AG20443 (cell line): Measurements from ENCODE around the gene COG5.

Experiments
- DNase-seq: peaks from one replicate; pipeline ENCODE4 v3.0.0; 2012; ENCODE audit warnings: low spot score, mixed read lengths

Gene COG5

GRCh38 chr7:107563775-107564552 lies at the start of gene COG5, which contains the start of gene DUS4L:
Gene COG5 (minus strand): TSS chr7:107563920. CDS start chr7:107563896, 24 bp downstream.
Gene DUS4L (plus strand): TSS chr7:107563971. CDS start chr7:107567071, 3,100 bp downstream.
- DNase-seq, result peak; percentile 93

- DNase-seq, result no peak
Measured at GRCh38 chr7:107613439-107613838, 49.7 kb upstream of the COG5 start.

GRCh38 chr7:107610323-107610722 lies 46.6 kb upstream of the COG5 start:
- no peak for DNase-seq

DNA sequence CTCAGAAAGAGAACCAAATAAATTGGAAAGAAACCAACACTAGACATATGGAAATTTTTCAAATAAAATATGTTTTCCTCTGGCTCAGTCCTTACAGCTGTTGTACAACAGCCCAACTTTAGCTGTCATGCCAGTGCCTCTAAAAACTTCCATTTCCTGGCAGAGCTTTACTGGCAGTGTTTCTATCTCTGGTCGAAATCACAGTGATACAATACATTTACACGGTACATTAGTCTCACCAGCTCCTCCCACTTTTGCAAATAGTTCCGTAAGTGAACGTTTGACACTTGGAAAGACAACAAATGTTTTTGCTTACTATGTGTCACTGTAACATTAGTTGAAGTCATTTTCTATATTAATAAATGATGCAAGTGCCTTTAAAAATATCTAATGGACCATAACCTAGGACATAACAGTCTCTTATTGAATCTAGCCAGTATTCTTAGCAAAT lies 46.1 kb upstream of the COG5 start:
- DNase-seq, result no peak

DNA sequence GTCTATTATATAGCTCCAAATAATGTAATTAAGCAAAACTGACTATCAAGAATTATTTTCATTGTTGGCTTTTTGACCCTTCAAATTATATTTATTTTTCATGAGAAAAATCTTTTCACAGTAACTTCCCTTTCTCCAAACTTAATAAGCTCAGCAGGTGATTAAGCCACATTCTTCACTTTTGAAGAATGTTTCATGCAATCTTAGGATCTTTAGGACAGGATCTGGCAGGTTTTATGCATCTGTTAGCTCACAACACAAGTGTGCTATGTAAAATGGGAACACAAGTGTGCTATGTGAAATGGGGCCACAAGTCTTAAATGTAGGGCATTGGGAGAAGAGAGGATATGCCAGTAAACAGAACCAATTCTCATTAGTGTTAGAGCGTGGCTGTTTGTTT lies 42.6 kb upstream of the COG5 start:
- no peak for DNase-seq

- no peak for DNase-seq
Measured at GRCh38 chr7:107605218-107605815, 41.6 kb upstream of the COG5 start.

GRCh38 chr7:107600816-107601215 lies 37.1 kb upstream of the COG5 start:
- no peak for DNase-seq

GRCh38 chr7:107599262-107599661 lies 35.5 kb upstream of the COG5 start:
- no peak for DNase-seq

GRCh38 chr7:107597953-107598352 lies 34.2 kb upstream of the COG5 start:
- DNase-seq, result no peak

DNA sequence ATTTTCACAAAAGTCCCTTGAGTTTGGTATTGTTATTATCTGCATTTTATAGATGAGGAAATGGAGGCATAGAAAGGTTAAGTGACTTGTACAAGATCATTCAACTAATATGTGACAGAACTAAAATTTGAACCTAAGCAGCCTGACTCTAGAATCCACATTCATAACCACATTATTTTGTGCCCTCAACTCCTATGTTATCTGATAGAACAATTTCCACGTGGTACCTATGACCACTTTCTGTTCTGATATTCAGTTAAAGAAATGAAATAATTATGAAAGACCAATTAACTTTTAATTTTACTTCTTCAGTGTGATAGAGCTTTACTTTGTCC lies 33.8 kb upstream of the COG5 start:
- DNase-seq, result no peak

DNA sequence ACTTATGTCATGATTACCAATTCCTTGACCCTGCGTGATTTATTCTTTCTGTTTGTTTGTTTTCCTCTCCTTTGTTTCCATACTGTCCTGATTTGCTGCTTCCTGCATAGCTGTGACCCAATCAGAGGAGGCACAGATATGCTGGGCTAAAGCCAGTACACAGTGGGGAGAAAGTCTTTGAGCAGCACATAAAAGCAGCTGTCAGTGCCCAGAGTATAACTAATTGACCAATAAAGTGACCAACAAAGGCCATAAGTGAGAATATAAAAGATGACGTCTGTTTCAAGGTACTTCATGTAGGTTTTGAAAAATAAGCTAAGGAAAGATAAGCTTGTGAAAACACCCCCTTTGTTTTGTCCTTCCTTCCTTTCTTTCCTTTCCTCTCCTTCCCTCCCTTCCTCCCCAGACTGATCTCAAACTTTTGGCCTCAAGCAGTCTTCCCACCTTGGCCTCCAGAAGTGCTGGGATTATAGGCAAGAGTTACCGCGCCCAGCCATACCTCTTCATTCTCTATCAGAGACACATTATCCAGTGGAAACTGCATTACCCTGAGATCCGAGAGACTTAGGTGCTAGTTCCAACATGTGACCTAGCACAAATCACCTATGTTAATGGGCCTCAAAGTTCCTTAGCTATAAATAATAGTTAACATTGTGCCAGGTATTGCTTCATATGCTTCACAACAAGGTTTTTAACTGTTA lies 33.3 kb upstream of the COG5 start:
- no peak for DNase-seq

GRCh38 chr7:107594961-107595737 lies 31.4 kb upstream of the COG5 start:
- peak; percentile 72 for DNase-seq

- no peak for DNase-seq
Measured at GRCh38 chr7:107593025-107593410, 29.3 kb upstream of the COG5 start.

GRCh38 chr7:107592361-107593024 lies 28.8 kb upstream of the COG5 start:
- DNase-seq, result no peak

DNA sequence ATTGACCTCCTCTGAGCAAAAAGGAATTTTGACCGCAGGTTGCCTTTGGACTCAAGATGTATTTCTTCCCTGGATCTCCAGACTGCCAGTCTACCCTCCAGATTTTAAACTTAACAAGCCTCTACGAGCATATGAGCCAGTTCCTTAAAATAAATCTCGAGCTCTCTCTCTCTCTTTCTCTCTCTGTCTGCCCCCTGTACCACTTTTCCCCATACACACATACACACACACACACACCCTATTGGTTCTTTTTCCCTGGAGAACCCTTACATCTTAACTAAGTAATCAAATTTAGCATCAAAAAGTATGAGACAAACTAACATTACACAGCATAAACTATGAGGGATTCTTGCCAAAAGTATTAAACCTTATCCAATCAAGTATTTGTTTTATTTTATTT lies 27.7 kb upstream of the COG5 start:
- no peak for DNase-seq

- no peak for DNase-seq
Measured at GRCh38 chr7:107588529-107589130, 24.9 kb upstream of the COG5 start.

DNA sequence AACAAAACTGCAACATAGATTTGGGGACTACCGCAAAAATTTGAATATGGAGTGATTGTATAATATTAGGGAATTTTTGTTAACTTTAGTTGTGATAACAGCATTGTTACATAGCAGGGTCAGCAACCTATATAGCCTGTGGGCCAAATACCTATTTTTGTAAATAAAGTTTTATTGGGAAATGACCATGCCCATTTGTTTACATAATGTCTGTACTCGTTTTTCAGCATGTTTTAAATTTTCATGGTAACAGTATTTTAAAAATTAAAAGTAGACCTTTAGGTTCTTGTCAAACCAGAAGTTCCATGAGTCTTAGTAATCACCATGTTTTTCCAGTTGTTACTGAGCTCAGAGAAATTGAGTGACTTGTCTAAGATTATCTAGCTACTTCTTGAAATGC lies 21.0 kb upstream of the COG5 start:
- no peak for DNase-seq

DNA sequence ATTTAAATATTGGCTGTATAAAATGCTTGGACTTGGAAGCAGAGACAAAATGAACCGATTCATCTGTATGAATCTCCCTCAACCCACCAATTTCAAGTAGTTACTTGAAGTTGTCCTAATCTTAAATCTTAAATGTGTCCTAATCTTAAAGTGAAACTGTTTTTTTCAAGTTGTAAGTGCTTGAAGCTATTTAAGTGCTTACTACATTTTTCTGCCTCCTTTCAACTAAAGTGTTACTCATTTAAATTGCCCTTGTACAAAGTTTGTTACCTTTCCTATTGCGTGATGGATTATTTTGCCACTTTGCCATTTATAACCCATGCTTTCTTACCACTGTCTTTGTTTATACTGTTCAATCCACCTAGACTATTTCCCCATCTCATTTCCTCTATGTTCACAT lies 19.2 kb upstream of the COG5 start:
- DNase-seq, result no peak

DNA sequence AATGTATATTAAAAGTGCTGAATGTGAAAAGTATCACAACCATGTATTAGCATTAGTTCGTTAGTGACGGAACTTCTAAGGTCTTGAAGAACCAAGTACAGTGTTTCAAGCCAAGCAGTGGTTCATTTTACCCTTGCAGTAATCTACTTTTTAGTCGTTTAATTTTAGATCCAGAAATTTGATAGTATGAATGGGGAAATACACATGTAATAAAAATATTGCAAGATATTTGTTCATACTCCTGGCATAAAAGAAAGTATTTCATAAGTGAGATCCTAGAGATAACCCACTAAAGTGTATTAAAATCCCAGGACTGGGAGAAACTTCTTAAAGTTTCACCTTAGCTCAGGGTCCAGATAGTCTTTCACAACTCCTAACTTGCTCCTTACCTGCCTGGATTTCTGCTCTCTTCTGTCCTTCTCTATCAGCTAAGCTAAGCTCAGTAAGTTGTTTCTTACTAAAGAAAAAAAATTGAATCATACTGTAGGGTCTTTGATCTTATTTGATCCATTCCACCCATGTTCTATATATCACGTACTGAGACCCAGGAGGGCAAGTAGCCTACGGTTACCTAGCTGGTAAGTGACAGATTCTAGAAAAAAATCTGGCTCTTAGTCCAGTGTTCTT lies 17.8 kb upstream of the COG5 start:
- DNase-seq, result no peak

DNA sequence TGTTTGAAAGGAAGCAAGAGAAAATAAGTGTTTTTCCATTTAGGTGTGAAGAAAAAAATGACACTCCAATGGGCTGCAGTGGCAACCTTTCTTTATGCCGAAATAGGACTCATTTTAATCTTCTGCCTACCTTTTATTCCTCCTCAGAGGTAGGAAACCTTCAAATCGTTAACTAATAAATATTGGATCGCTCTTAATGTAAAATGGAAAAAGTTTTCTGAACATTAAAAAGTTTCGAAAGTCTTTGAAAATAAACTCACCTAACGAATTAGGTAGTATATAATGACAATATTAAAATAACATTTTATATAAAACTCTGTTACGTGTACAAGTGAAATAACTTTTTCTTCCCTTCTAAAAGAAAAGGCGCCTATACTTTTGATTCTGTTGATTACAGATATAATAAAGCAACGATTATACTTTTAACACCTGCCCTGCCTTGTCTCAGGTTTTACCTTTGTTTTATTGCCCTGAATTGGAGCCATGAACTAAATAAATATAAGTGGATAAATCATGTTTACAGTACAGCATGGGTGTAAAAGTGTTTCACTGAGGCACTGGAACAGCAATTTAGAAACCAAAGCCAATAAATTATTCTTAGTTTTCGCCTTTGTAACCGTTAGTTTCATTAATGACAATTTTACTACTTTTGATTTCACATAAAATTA lies 17.1 kb upstream of the COG5 start:
- no peak for DNase-seq
